Ecto neural progenitor cell (in vitro differentiated cells): ENCODE measurements around the gene GBP2.

Experiments used
- DNase-seq: peaks from one replicate; pipeline ENCODE4 v3.0.0-alpha.2; 2018; ENCODE audit warnings: low spot score

The GBP2 gene

GRCh38 chr1:89065079-89065868 lies 60.6 kb downstream of the GBP2 start, which contains the start of gene GBP1:
GBP1 (minus strand) TSS chr1:89065208; CDS start chr1:89063234, 1,974 bp downstream.
- no peak for DNase-seq

GRCh38 chr1:89064632-89065031 lies 61.3 kb downstream of the GBP2 start:
- DNase-seq, result no peak

GRCh38 chr1:89063094-89063493 lies 62.8 kb downstream of the GBP2 start:
- DNase-seq, result no peak

DNA sequence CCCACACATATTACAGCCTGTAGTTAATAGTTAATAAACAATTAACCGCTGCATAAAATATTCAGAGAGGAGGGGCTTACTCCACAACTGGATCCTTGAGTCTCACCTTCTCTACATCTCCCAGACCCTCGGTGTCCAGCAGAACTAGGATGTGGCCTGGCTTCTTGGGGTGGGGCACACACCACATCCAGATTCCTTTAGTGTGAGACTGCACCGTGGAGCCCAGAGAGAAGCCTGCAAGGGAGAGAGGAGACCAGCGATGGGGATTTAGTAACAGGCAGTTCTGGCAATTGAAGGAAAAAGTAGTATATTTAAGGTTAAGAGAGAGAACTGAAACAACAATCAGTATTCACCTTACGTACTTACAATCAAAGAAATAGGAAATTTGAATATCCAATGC lies 65.8 kb downstream of the GBP2 start:
- DNase-seq, result no peak
